ENCODE results near the gene BICD2. TPM values are rescaled to one million over a fixed set of nuclear protein-coding genes. Genes with fewer than 3 reads are reported as not detected.

The BICD2 gene
- total and polyA plus RNA-seq, 9 of the 15 experiments (the other 6 are each of a cell fraction or from before 2014, with no cell fraction given): 3.6 to 23.4 (median 11.8) TPM

DNA sequence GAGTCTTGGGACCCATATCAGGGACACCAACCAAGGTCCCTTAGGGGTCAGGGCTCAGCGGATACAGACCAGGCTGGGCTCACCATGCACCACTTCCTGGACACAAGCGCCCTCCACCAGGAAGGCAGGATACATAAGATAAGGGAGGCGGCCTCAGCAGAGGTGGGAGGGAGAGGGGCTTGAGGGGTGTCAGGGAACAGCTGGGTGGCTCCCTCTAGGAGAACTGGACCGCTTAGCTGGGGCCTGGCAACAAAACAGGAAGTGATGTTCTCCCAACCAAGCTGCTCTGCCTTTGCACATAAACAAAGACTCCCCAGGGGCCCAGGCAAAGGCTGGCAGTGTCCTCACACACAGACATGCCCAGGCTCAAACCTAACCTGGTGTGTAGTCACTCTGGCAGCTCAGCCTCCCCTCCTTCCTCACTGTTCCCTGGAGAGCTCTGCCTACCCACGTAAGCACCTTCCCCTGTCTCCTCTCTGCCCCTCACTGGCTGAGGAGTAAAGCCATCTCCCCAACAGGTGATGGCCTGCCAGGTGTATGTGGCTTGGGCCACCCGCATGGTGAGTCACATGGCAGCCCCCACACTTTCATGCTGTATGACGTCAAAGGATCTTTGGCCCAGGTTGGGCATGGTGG, 5.8 kb upstream of the BICD2 start (continued):
- TF ChIP-seq ZNF395 (CRISPR knock-in tag; IDR thresholded peaks at IDR 0.05) (peak; percentile 56; the same call in 1 of the 2 replicates), PML (IDR thresholded peaks at IDR 0.05; ENCODE audit: low read length) (no peak), CBX2 (IDR thresholded peaks at IDR 0.05; ENCODE audit: insufficient read depth, low read length, poor library complexity, severe bottlenecking) (no peak), DPF2 (IDR thresholded peaks at IDR 0.05) (0 out of 2 replicates have a peak, but pooled peaks have one; percentile 38), ZNF175 (CRISPR knock-in tag; IDR thresholded peaks at IDR 0.05; ENCODE audit: low read depth) (no peak), CEBPG (CRISPR knock-in tag; IDR thresholded peaks at IDR 0.05) (no peak), CEBPG (tag; conservative IDR thresholded peaks at IDR 0.05 in 1 of 2, IDR thresholded peaks at IDR 0.05 in 1 of 2) (no peak), ZFP1 (CRISPR knock-in tag; IDR thresholded peaks at IDR 0.05) (no peak), ZNF609 (CRISPR knock-in tag; IDR thresholded peaks at IDR 0.05; ENCODE audit: borderline replicate concordance) (no peak), ZNF174 (CRISPR knock-in tag; IDR thresholded peaks at IDR 0.05) (no peak), ZNF224 (CRISPR knock-in tag; IDR thresholded peaks at IDR 0.05) (no peak), ETV1 (tag; conservative IDR thresholded peaks at IDR 0.05; ENCODE audit: low read depth) (0 out of 2 replicates have a peak, but pooled peaks have one; percentile 25), CXXC5 (CRISPR knock-in tag; IDR thresholded peaks at IDR 0.05) (peak; percentile 51), ZNF696 (CRISPR knock-in tag; conservative IDR thresholded peaks at IDR 0.05) (no peak)
- TF ChIP-seq, protein P1, sequence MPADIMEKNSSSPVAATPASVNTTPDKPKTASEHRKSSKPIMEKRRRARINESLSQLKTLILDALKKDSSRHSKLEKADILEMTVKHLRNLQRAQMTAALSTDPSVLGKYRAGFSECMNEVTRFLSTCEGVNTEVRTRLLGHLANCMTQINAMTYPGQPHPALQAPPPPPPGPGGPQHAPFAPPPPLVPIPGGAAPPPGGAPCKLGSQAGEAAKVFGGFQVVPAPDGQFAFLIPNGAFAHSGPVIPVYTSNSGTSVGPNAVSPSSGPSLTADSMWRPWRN (IDR thresholded peaks at IDR 0.05; ENCODE audit: low read depth): no peak
